SU-DHL-6 (cell line): ENCODE results near the gene EDARADD.

Experiments
- H2AFZ ChIP-seq: fragments of 200-600 bp; sonication (generic); 2 replicates; pipeline ENCODE4 v1.6.1; 2014; ENCODE audit warnings: low read depth, mild to moderate bottlenecking, moderate library complexity, mixed read lengths, antibody characterized with exemption, low read length; ENCODE audit not compliant: severe bottlenecking
- H3F3A ChIP-seq: fragments of 200-600 bp; shearing (Covaris generic); 2 replicates; pipeline ENCODE4 v1.6.0; 2016; ENCODE audit warnings: antibody characterized with exemption, mild to moderate bottlenecking; ENCODE audit not compliant: insufficient read depth
- H3K27ac ChIP-seq: fragments of 200-600 bp; sonication (generic); 2 replicates; pipeline ENCODE4 v1.5.1; 2016; ENCODE audit warnings: low read depth, mild to moderate bottlenecking, low read length, moderate library complexity, mixed read lengths
- H3K27me3 ChIP-seq: fragments of 200-600 bp; sonication (generic), shearing (Covaris generic); 2 replicates; pipeline ENCODE4 v1.6.0; 2014; ENCODE audit warnings: mild to moderate bottlenecking, low read length
- H3K36me3 ChIP-seq: fragments of 200-600 bp; sonication (generic); 2 replicates; pipeline ENCODE4 v1.6.1; 2014; ENCODE audit warnings: mild to moderate bottlenecking, low read length, mixed read lengths
- H3K4me2 ChIP-seq: fragments of 300-600, 200-600 bp; shearing (Covaris generic), sonication (generic); 2 replicates; pipeline ENCODE4 v1.6.0; 2014; ENCODE audit warnings: low read length, low read depth, mild to moderate bottlenecking; ENCODE audit not compliant: poor library complexity, severe bottlenecking
- H3K4me3 ChIP-seq: fragments of 200-600 bp; sonication (generic); 2 replicates; pipeline ENCODE4 v1.5.1; 2014; ENCODE audit warnings: antibody characterized with exemption, low read length, mild to moderate bottlenecking, mixed read lengths; ENCODE audit not compliant: insufficient read depth, poor library complexity, severe bottlenecking
- H3K79me2 ChIP-seq: fragments of 200-600 bp; sonication (generic); 2 replicates; pipeline ENCODE4 v1.6.1; 2014; ENCODE audit warnings: mild to moderate bottlenecking, low read length, moderate library complexity; ENCODE audit not compliant: insufficient read depth
- H3K9ac ChIP-seq: fragments of 200-600 bp; sonication (generic); 2 replicates; pipeline ENCODE4 v1.7.0; 2014; ENCODE audit warnings: mild to moderate bottlenecking, low read length
- H3K9me2 ChIP-seq: fragments of 200-600 bp; sonication (generic); replicated peaks from 2 replicates; pipeline ENCODE4 v1.6.1; 2014; ENCODE audit warnings: low read length; ENCODE audit not compliant: insufficient read depth
- H3K9me3 ChIP-seq: fragments of 200-600 bp; sonication (generic); 2 replicates; pipeline ENCODE4 v1.6.1; 2014; ENCODE audit warnings: low read length, mixed read lengths; ENCODE audit not compliant: insufficient read depth
- H4K20me1 ChIP-seq: fragments of 200-600 bp; sonication (generic); 2 replicates; pipeline ENCODE4 v1.6.1; 2014; ENCODE audit warnings: low read depth, mild to moderate bottlenecking, antibody characterized with exemption, low read length, moderate library complexity, mixed read lengths
- EZH2phosphoT487 ChIP-seq: fragments of 200-600 bp; sonication (generic), shearing (Covaris generic); conservative IDR thresholded peaks from 2 replicates; pipeline ENCODE4 v1.6.1; 2018; ENCODE audit warnings: mild to moderate bottlenecking, antibody characterized with exemption, low read length, moderate library complexity, mixed read lengths
- TF ChIP-seq, protein P1 (sequence below): fragments of 200-600 bp; sonication (generic); IDR thresholded peaks from one replicate; pipeline ENCODE4 v1.5.1; 2017; ENCODE audit warnings: antibody characterized with exemption, mild to moderate bottlenecking, low read length, moderate library complexity; ENCODE audit not compliant: insufficient read depth, poor library complexity, severe bottlenecking

EDARADD gene

DNA sequence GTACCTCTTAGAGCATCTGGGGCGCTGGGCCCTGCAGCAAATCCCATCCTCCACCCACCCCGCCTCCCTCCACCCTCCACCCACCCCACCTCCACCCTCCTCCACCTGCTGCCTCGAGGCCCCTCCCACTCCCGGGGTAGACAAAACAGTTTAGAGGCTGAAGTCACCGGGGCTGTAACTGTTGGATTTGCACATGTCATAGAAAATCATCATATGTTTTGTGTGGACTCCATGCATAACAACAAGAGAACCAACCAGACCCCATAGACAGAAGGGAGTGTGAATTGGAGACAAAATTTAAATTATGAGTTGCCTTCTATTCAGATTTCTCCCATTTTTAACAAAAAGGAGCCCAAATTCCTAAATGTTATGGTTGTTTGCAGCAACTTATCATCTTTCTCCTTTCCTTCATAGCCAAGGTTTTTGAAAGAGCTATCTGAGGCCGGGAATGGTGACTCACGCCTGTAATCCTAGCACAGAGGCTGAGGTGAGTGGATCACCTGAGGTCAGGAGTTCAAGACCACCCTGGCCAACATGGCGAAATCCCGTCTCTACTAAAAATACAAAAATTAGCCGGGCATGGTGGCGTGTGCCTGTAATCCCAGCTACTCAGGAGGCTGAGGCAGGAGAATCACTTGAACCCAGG is 101.5 kb downstream of the EDARADD start:
- Histone ChIP-seq H4K20me1 (no peaks in the 10 kb centered on the region), H3K4me3 (no peak overlapping the region)

DNA sequence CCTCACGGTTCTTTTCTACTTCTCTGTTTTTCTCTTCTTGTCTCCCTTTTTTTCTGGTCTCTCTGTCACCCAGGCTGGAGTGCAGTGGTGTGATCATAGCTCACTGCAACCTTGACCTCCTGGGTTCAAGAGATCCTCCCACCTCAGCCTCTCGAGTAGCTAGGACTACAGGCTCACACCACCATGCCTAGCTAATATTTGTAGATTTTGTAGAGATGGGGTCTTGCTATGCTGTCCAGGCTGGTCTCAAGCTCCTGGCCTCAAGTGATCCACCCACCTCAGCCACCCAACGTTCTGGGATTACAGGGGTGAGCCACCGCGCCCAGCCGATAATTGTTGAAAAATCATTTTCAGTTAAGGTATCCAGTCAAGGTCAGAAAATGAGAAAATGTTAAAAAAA is 103.8 kb downstream of the EDARADD start:
- H3K9me2 ChIP-seq: no peaks in the 10 kb centered on the region
- no peak for TF ChIP-seq EZH2phosphoT487
- TF ChIP-seq, protein P1, sequence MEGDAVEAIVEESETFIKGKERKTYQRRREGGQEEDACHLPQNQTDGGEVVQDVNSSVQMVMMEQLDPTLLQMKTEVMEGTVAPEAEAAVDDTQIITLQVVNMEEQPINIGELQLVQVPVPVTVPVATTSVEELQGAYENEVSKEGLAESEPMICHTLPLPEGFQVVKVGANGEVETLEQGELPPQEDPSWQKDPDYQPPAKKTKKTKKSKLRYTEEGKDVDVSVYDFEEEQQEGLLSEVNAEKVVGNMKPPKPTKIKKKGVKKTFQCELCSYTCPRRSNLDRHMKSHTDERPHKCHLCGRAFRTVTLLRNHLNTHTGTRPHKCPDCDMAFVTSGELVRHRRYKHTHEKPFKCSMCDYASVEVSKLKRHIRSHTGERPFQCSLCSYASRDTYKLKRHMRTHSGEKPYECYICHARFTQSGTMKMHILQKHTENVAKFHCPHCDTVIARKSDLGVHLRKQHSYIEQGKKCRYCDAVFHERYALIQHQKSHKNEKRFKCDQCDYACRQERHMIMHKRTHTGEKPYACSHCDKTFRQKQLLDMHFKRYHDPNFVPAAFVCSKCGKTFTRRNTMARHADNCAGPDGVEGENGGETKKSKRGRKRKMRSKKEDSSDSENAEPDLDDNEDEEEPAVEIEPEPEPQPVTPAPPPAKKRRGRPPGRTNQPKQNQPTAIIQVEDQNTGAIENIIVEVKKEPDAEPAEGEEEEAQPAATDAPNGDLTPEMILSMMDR: no peak
- no peak overlapping the region for H2AFZ ChIP-seq
- no peak overlapping the region for H3K4me3 ChIP-seq
- H3F3A ChIP-seq: no peaks in the 10 kb centered on the region
- no peak overlapping the region for H3K27ac ChIP-seq
- H3K9ac ChIP-seq: no peak overlapping the region
- no peaks in the 10 kb centered on the region for H3K79me2 ChIP-seq
- no peak overlapping the region for H3K4me2 ChIP-seq
- no peaks in the 10 kb centered on the region for H4K20me1 ChIP-seq
- no peaks in the 10 kb centered on the region for H3K36me3 ChIP-seq
- no peaks in the 10 kb centered on the region for H3K27me3 ChIP-seq
- no peaks in the 10 kb centered on the region for H3K9me3 ChIP-seq

More for the DNA sequence above, 101.5 kb downstream of the EDARADD start:
- H3K4me2 ChIP-seq: no peak overlapping the region
- no peak overlapping the region for H3K27ac ChIP-seq
- H3K27me3 ChIP-seq: no peaks in the 10 kb centered on the region
- no peak overlapping the region for H2AFZ ChIP-seq
- H3K9me2 ChIP-seq: no peaks in the 10 kb centered on the region
- TF ChIP-seq, protein P1: no peak
- no peak for TF ChIP-seq EZH2phosphoT487
- H3K79me2 ChIP-seq: no peaks in the 10 kb centered on the region
- no peaks in the 10 kb centered on the region for H3F3A ChIP-seq
- H3K9me3 ChIP-seq: no peaks in the 10 kb centered on the region
- no peak overlapping the region for H3K9ac ChIP-seq
- no peaks in the 10 kb centered on the region for H3K36me3 ChIP-seq

DNA sequence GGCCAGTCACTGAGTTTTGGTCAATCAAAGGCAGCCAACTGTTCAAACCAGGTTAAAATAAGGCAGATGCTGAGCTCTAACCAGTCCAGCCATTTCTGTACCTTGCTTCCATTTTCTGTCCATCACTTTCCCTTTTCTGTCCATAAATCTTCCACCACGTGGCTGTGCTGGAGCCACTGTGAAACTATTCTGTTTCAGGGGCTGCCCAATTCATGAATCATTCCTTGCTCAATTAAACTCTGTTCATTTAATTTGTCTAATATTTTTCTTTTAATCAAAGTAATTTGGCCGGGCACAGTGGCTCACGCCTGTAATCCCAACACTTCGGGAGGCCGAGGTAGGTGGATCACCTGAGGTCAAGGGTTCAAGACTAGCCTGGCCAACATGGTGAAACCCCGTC is 107.0 kb downstream of the EDARADD start:
- no peaks in the 10 kb centered on the region for H3K36me3 ChIP-seq
- H3K9ac ChIP-seq: no peak overlapping the region
- H3K9me3 ChIP-seq: no peaks in the 10 kb centered on the region
- H3F3A ChIP-seq: no peaks in the 10 kb centered on the region
- H4K20me1 ChIP-seq: no peaks in the 10 kb centered on the region
- H3K79me2 ChIP-seq: no peaks in the 10 kb centered on the region
- H2AFZ ChIP-seq: no peak overlapping the region
- TF ChIP-seq EZH2phosphoT487: no peak
- TF ChIP-seq, protein P1: no peak
- H3K27ac ChIP-seq: no peak overlapping the region
- H3K9me2 ChIP-seq: no peaks in the 10 kb centered on the region
- H3K27me3 ChIP-seq: no peaks in the 10 kb centered on the region
- no peak overlapping the region for H3K4me3 ChIP-seq
- no peak overlapping the region for H3K4me2 ChIP-seq
